Right atrium auricular region (tissue), 2 donors: Measurements from ENCODE around the gene GABBR2. TPM values are rescaled to one million over a fixed set of nuclear protein-coding genes. Genes with fewer than 3 reads are reported as not detected.

Experiments
- DNase-seq: peaks from one replicate; pipeline ENCODE4 v3.0.0-alpha.2; 2019; ENCODE audit warnings: low spot score
- H3K27ac ChIP-seq, 2 donors: fragments of 200-600 bp; sonication (generic); 1 replicate in 1 of 2; 2 replicates in 1 of 2; pipeline ENCODE4 v1.5.1; 2016 to 2019
- H3K27me3 ChIP-seq, 2 donors: fragments of 200-600 bp; sonication (generic); one replicate each; pipeline versions ENCODE4 v1.5.1 to v1.6.0; 2017 to 2019
- H3K36me3 ChIP-seq: fragments of 200-600 bp; sonication (generic); one replicate; pipeline ENCODE4 v1.5.1; 2016
- H3K4me1 ChIP-seq, 2 donors: fragments of 200-600 bp; sonication (generic); one replicate each; pipeline versions ENCODE4 v1.5.1 to v1.6.0; 2017 to 2019
- H3K4me3 ChIP-seq, 2 donors: fragments of 200-600 bp; sonication (generic); 1 replicate in 1 of 2; 2 replicates in 1 of 2; pipeline ENCODE4 v1.5.1; 2017 to 2019; ENCODE audit warnings: mild to moderate bottlenecking in 1 of 2, moderate library complexity in 1 of 2
- H3K9me3 ChIP-seq, 2 donors: fragments of 200-600 bp; sonication (generic); one replicate each; pipeline ENCODE4 v1.5.1; 2019
- total RNA-seq, 2 donors: library from RNA; depleted of rRNA; stranded (reverse); fragments of >200 nt; gene quantifications; one replicate each; pipeline ENCODE4 v1.1.0, GENCODE V29; 2016
- TF ChIP-seq, protein P1 (sequence below), 2 donors: fragments of 200-600 bp; sonication (generic); IDR thresholded peaks; one replicate each; pipeline ENCODE4 v1.5.1; 2019; ENCODE audit warnings: antibody characterized with exemption in 2 of 2

GABBR2 gene
- total RNA-seq, 2 donors from 2014 or later, result 0.22 TPM; not detected in 1

GRCh38 chr9:98437458-98438034, 271.2 kb downstream of the GABBR2 start:
- Histone ChIP-seq H3K27me3 (no peaks in the 10 kb centered on the region), H3K27ac (no peak overlapping the region), H3K9me3 (no peaks in the 10 kb centered on the region), H3K36me3 (no peaks in the 10 kb centered on the region), H3K4me1 (no peaks in the 10 kb centered on the region), H3K4me3 (no peak overlapping the region)
- no peak for DNase-seq
- TF ChIP-seq, protein P1, sequence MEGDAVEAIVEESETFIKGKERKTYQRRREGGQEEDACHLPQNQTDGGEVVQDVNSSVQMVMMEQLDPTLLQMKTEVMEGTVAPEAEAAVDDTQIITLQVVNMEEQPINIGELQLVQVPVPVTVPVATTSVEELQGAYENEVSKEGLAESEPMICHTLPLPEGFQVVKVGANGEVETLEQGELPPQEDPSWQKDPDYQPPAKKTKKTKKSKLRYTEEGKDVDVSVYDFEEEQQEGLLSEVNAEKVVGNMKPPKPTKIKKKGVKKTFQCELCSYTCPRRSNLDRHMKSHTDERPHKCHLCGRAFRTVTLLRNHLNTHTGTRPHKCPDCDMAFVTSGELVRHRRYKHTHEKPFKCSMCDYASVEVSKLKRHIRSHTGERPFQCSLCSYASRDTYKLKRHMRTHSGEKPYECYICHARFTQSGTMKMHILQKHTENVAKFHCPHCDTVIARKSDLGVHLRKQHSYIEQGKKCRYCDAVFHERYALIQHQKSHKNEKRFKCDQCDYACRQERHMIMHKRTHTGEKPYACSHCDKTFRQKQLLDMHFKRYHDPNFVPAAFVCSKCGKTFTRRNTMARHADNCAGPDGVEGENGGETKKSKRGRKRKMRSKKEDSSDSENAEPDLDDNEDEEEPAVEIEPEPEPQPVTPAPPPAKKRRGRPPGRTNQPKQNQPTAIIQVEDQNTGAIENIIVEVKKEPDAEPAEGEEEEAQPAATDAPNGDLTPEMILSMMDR (IDR thresholded peaks at IDR 0.05), result no peak

- TF ChIP-seq, protein P1 (IDR thresholded peaks at IDR 0.05), result no peak
- H3K36me3 ChIP-seq, result no peaks in the 10 kb centered on the region
- no peaks in the 10 kb centered on the region for H3K4me1 ChIP-seq
- DNase-seq, result no peak
- no peak overlapping the region for H3K4me3 ChIP-seq
- H3K27me3 ChIP-seq, result no peaks in the 10 kb centered on the region
- H3K27ac ChIP-seq, result no peak overlapping the region
- H3K9me3 ChIP-seq, result no peaks in the 10 kb centered on the region
Observed at GRCh38 chr9:98432960-98433359, 275.8 kb downstream of the GABBR2 start.

GRCh38 chr9:98432134-98432533, 276.6 kb downstream of the GABBR2 start:
- TF ChIP-seq, protein P1 (IDR thresholded peaks at IDR 0.05), result no peak
- Histone ChIP-seq H3K27me3 (no peaks in the 10 kb centered on the region), H3K27ac (no peak overlapping the region), H3K36me3 (no peaks in the 10 kb centered on the region), H3K9me3 (no peaks in the 10 kb centered on the region), H3K4me3 (no peak overlapping the region), H3K4me1 (no peaks in the 10 kb centered on the region)
- no peak for DNase-seq

GRCh38 chr9:98430535-98431292, 278.0 kb downstream of the GABBR2 start:
- H3K4me1 ChIP-seq, result no peaks in the 10 kb centered on the region
- H3K4me3 ChIP-seq, result no peak overlapping the region
- H3K27me3 ChIP-seq, result no peaks in the 10 kb centered on the region
- H3K27ac ChIP-seq, result no peak overlapping the region
- H3K9me3 ChIP-seq, result no peaks in the 10 kb centered on the region
- no peak for DNase-seq
- TF ChIP-seq, protein P1 (IDR thresholded peaks at IDR 0.05), result no peak
- H3K36me3 ChIP-seq, result no peaks in the 10 kb centered on the region

- H3K4me1 ChIP-seq, result no peaks in the 10 kb centered on the region
- no peak for DNase-seq
- TF ChIP-seq, protein P1 (IDR thresholded peaks at IDR 0.05), result no peak
- H3K27me3 ChIP-seq, result no peaks in the 10 kb centered on the region
- no peak overlapping the region for H3K4me3 ChIP-seq
- no peak overlapping the region for H3K27ac ChIP-seq
- no peaks in the 10 kb centered on the region for H3K9me3 ChIP-seq
- H3K36me3 ChIP-seq, result no peaks in the 10 kb centered on the region
Observed at GRCh38 chr9:98429613-98430012, 279.1 kb downstream of the GABBR2 start.
